ENCODE results near the gene TNS2. TPM values are rescaled to one million over a fixed set of nuclear protein-coding genes. Genes with fewer than 3 reads are reported as not detected.

TNS2 gene
- total and polyA plus RNA-seq, 2 of the 13 experiments (the other 11 are each of a cell fraction or from before 2014, with no cell fraction given), result 8.9 to 20.4 TPM

- TF ChIP-seq, protein P1, sequence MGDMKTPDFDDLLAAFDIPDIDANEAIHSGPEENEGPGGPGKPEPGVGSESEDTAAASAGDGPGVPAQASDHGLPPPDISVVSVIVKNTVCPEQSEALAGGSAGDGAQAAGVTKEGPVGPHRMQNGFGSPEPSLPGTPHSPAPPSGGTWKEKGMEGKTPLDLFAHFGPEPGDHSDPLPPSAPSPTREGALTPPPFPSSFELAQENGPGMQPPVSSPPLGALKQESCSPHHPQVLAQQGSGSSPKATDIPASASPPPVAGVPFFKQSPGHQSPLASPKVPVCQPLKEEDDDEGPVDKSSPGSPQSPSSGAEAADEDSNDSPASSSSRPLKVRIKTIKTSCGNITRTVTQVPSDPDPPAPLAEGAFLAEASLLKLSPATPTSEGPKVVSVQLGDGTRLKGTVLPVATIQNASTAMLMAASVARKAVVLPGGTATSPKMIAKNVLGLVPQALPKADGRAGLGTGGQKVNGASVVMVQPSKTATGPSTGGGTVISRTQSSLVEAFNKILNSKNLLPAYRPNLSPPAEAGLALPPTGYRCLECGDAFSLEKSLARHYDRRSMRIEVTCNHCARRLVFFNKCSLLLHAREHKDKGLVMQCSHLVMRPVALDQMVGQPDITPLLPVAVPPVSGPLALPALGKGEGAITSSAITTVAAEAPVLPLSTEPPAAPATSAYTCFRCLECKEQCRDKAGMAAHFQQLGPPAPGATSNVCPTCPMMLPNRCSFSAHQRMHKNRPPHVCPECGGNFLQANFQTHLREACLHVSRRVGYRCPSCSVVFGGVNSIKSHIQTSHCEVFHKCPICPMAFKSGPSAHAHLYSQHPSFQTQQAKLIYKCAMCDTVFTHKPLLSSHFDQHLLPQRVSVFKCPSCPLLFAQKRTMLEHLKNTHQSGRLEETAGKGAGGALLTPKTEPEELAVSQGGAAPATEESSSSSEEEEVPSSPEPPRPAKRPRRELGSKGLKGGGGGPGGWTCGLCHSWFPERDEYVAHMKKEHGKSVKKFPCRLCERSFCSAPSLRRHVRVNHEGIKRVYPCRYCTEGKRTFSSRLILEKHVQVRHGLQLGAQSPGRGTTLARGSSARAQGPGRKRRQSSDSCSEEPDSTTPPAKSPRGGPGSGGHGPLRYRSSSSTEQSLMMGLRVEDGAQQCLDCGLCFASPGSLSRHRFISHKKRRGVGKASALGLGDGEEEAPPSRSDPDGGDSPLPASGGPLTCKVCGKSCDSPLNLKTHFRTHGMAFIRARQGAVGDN (CRISPR knock-in tag; IDR thresholded peaks at IDR 0.05), result peak; percentile 91
- TF ChIP-seq ZNF350 (CRISPR knock-in tag; IDR thresholded peaks at IDR 0.05; ENCODE audit: borderline replicate concordance, low read depth) (peak; percentile 83; the same call in 1 of the 2 replicates), NAIF1 (CRISPR knock-in tag; IDR thresholded peaks at IDR 0.05; ENCODE audit: borderline replicate concordance) (no peak), ADNP (CRISPR knock-in tag; IDR thresholded peaks at IDR 0.05) (no peak), ZNF407 (CRISPR knock-in tag; IDR thresholded peaks at IDR 0.05; ENCODE audit: not compliant biosample characterization) (peak; percentile 49), ZNF136 (CRISPR knock-in tag; IDR thresholded peaks at IDR 0.05; ENCODE audit: low read depth) (peak; percentile 50; the same call in 1 of the 2 replicates), ZSCAN21 (CRISPR knock-in tag; IDR thresholded peaks at IDR 0.05; ENCODE audit: borderline replicate concordance) (no peak), SAFB2 (CRISPR knock-in tag; IDR thresholded peaks at IDR 0.05; ENCODE audit: borderline replicate concordance, low read depth) (no peak; the same call in 1 of the 2 replicates), DR1 (CRISPR knock-in tag; IDR thresholded peaks at IDR 0.05) (peak; percentile 86), SIX4 (CRISPR knock-in tag; IDR thresholded peaks at IDR 0.05) (no peak), SALL1 (CRISPR knock-in tag; IDR thresholded peaks at IDR 0.05) (peak; percentile 74), ZNF180 (CRISPR knock-in tag; IDR thresholded peaks at IDR 0.05; ENCODE audit: borderline replicate concordance, low read depth) (no peak), REPIN1 (CRISPR knock-in tag; IDR thresholded peaks at IDR 0.05; ENCODE audit: borderline replicate concordance, low read depth) (no peak), ZNF101 (CRISPR knock-in tag; IDR thresholded peaks at IDR 0.05; ENCODE audit: borderline replicate concordance, low read depth) (no peak), ZNF354B (CRISPR knock-in tag; IDR thresholded peaks at IDR 0.05) (no peak), ZKSCAN5 (CRISPR knock-in tag; IDR thresholded peaks at IDR 0.05) (no peak)
Measured at GRCh38 chr12:53079226-53080117, 29.6 kb downstream of the TNS2 start, which contains the start of gene SPRYD3 (continued).

Data from HepG2 (cell line).